Skeletal muscle satellite cell (primary cell): Measurements from ENCODE around the gene LMO7.

Experiments
- H3K27me3 ChIP-seq: 2 replicates; pipeline ENCODE4 v1.7.0; 2013; ENCODE audit warnings: low read length; ENCODE audit not compliant: control insufficient read depth, insufficient read depth
- H3K36me3 ChIP-seq: 2 replicates; pipeline ENCODE4 v1.7.0; 2013; ENCODE audit warnings: mild to moderate bottlenecking, control low read depth, low read length; ENCODE audit not compliant: insufficient read depth
- H3K4me1 ChIP-seq: 2 replicates; pipeline ENCODE4 v1.7.0; 2013; ENCODE audit warnings: low read length; ENCODE audit not compliant: control insufficient read depth, insufficient read depth
- H3K4me2 ChIP-seq: 2 replicates; pipeline ENCODE4 v1.7.0; 2013; ENCODE audit warnings: mild to moderate bottlenecking, low read length
- H3K4me3 ChIP-seq: 2 replicates; pipeline ENCODE4 v1.7.0; 2013; ENCODE audit warnings: low read length
- H3K9ac ChIP-seq: 2 replicates; pipeline ENCODE4 v1.7.0; 2013; ENCODE audit warnings: mild to moderate bottlenecking, low read depth, low read length, moderate library complexity
- H3K9me3 ChIP-seq: replicated peaks from 2 replicates; pipeline ENCODE4 v1.7.0; 2013; ENCODE audit warnings: mild to moderate bottlenecking, control low read depth, low read length

The LMO7 gene

GRCh38 chr13:75877071-75877470 is 240.9 kb downstream of the LMO7 start:
- Histone ChIP-seq H3K4me2 (no peak overlapping the region), H3K4me3 (no peak overlapping the region), H3K27me3 (no peaks in the 10 kb centered on the region)

GRCh38 chr13:75879656-75880055 is 243.5 kb downstream of the LMO7 start:
- Histone ChIP-seq H3K4me1 (no peaks in the 10 kb centered on the region), H3K27me3 (no peaks in the 10 kb centered on the region), H3K9ac (no peak overlapping the region), H3K9me3 (no peaks in the 10 kb centered on the region), H3K4me2 (no peak overlapping the region), H3K36me3 (no peaks in the 10 kb centered on the region), H3K4me3 (no peak overlapping the region)

More at GRCh38 chr13:75877071-75877470, 240.9 kb downstream of the LMO7 start:
- no peaks in the 10 kb centered on the region for H3K36me3 ChIP-seq
- H3K9me3 ChIP-seq: no peaks in the 10 kb centered on the region
- H3K4me1 ChIP-seq: no peaks in the 10 kb centered on the region
- H3K9ac ChIP-seq: no peak overlapping the region

- no peak overlapping the region for H3K4me2 ChIP-seq
- no peak overlapping the region for H3K9ac ChIP-seq
- H3K9me3 ChIP-seq: no peaks in the 10 kb centered on the region
- H3K27me3 ChIP-seq: no peaks in the 10 kb centered on the region
- no peaks in the 10 kb centered on the region for H3K4me1 ChIP-seq
- H3K36me3 ChIP-seq: no peaks in the 10 kb centered on the region
- no peak overlapping the region for H3K4me3 ChIP-seq
These were observed 245.1 kb downstream of the LMO7 start for GRCh38 chr13:75881109-75881775.

GRCh38 chr13:75882261-75882660 is 246.1 kb downstream of the LMO7 start:
- Histone ChIP-seq H3K9me3 (no peaks in the 10 kb centered on the region), H3K27me3 (no peaks in the 10 kb centered on the region), H3K36me3 (no peaks in the 10 kb centered on the region), H3K4me1 (no peaks in the 10 kb centered on the region), H3K4me2 (no peak overlapping the region), H3K9ac (no peak overlapping the region), H3K4me3 (no peak overlapping the region)

- Histone ChIP-seq H3K9ac (no peak overlapping the region), H3K4me2 (no peak overlapping the region), H3K4me1 (no peaks in the 10 kb centered on the region), H3K9me3 (no peaks in the 10 kb centered on the region), H3K4me3 (no peak overlapping the region), H3K36me3 (no peaks in the 10 kb centered on the region), H3K27me3 (no peaks in the 10 kb centered on the region)
These were observed 253.3 kb downstream of the LMO7 start for GRCh38 chr13:75889427-75889826.

GRCh38 chr13:75895168-75895567 is 259.0 kb downstream of the LMO7 start:
- H3K9ac ChIP-seq: no peak overlapping the region
- H3K9me3 ChIP-seq: no peaks in the 10 kb centered on the region
- no peak overlapping the region for H3K4me2 ChIP-seq
- H3K36me3 ChIP-seq: no peaks in the 10 kb centered on the region
- H3K27me3 ChIP-seq: no peaks in the 10 kb centered on the region
- H3K4me3 ChIP-seq: no peak overlapping the region
- H3K4me1 ChIP-seq: peaks cover 13% of the 10 kb centered on the region

GRCh38 chr13:75896271-75896670 is 260.1 kb downstream of the LMO7 start:
- no peaks in the 10 kb centered on the region for H3K36me3 ChIP-seq
- peak overlapping the region; percentile 39 for H3K4me2 ChIP-seq
- H3K4me1 ChIP-seq: peaks cover 13% of the 10 kb centered on the region
- H3K27me3 ChIP-seq: no peaks in the 10 kb centered on the region
- H3K9me3 ChIP-seq: no peaks in the 10 kb centered on the region
- H3K4me3 ChIP-seq: no peak overlapping the region
- no peak overlapping the region for H3K9ac ChIP-seq

GRCh38 chr13:75897386-75897785 is 261.3 kb downstream of the LMO7 start:
- Histone ChIP-seq H3K4me2 (no peak overlapping the region), H3K4me1 (peaks cover 13% of the 10 kb centered on the region), H3K9me3 (no peaks in the 10 kb centered on the region), H3K36me3 (no peaks in the 10 kb centered on the region), H3K4me3 (no peak overlapping the region), H3K9ac (no peak overlapping the region), H3K27me3 (peaks cover 4% of the 10 kb centered on the region)

- Histone ChIP-seq H3K4me3 (no peak overlapping the region), H3K4me1 (peaks cover 6% of the 10 kb centered on the region), H3K27me3 (peaks cover 5% of the 10 kb centered on the region), H3K9ac (no peak overlapping the region), H3K4me2 (no peak overlapping the region), H3K9me3 (no peaks in the 10 kb centered on the region), H3K36me3 (no peaks in the 10 kb centered on the region)
These were observed 265.4 kb downstream of the LMO7 start for GRCh38 chr13:75901501-75901900.

GRCh38 chr13:75902166-75903104 is 266.3 kb downstream of the LMO7 start:
- peaks cover 5% of the 10 kb centered on the region for H3K27me3 ChIP-seq
- H3K9ac ChIP-seq: no peak overlapping the region
- H3K4me2 ChIP-seq: no peak overlapping the region
- H3K36me3 ChIP-seq: no peaks in the 10 kb centered on the region
- H3K4me3 ChIP-seq: no peak overlapping the region
- H3K9me3 ChIP-seq: no peaks in the 10 kb centered on the region
- no peaks in the 10 kb centered on the region for H3K4me1 ChIP-seq

- no peak overlapping the region for H3K4me3 ChIP-seq
- H3K9ac ChIP-seq: no peak overlapping the region
- H3K27me3 ChIP-seq: peaks cover 5% of the 10 kb centered on the region
- no peaks in the 10 kb centered on the region for H3K4me1 ChIP-seq
- H3K4me2 ChIP-seq: no peak overlapping the region
- no peaks in the 10 kb centered on the region for H3K36me3 ChIP-seq
- no peaks in the 10 kb centered on the region for H3K9me3 ChIP-seq
These were observed 267.9 kb downstream of the LMO7 start for GRCh38 chr13:75904012-75904411.
